ENCODE results near the gene CCDC88C. TPM values are rescaled to one million over a fixed set of nuclear protein-coding genes. Genes with fewer than 3 reads are reported as not detected.
A peak's percentile ranks its signal among the peaks of the same experiment; 100 is the strongest.

Gene CCDC88C
- total and polyA plus RNA-seq, 12 donors = 2.2 to 8.4 (median 4.9) TPM

- 86 to 90% methylated on average over 4 of the region's 4 CpGs for WGBS, 2 donors
- TF ChIP-seq CTCF (IDR thresholded peaks at IDR 0.05) = no peak
- intact Hi-C loops (cut with DNase I) = no loop called here
Measured at GRCh38 chr14:91300957-91301356, 116.7 kb downstream of the CCDC88C start.

GRCh38 chr14:91300283-91300895 is 117.2 kb downstream of the CCDC88C start:
- DNase-seq (no peak), ATAC-seq (no peak)
- Histone ChIP-seq H3K4me1 (peaks cover 2 to 27% (median 13%) of the 10 kb centered on the region in 9 donors), H3K27ac (no peak overlapping the region), H3K9me3 (no peaks in the 10 kb centered on the region), H3K4me3 (no peak overlapping the region), H3K36me3 (peaks cover 0 to 93% (median 0%) of the 10 kb centered on the region in 9 donors), H3K27me3 (peaks cover 0 to 18% (median 0%) of the 10 kb centered on the region in 7 donors)
- 67 to 74% methylated on average over 10 of the region's 10 CpGs for WGBS, 2 donors
- intact Hi-C loops (cut with DNase I) = no loop called here
- no peak for TF ChIP-seq CTCF (IDR thresholded peaks at IDR 0.05)

More at GRCh38 chr14:91300957-91301356, 116.7 kb downstream of the CCDC88C start:
- DNase-seq (no peak), ATAC-seq (no peak)
- H3K9me3 ChIP-seq = no peaks in the 10 kb centered on the region
- peaks cover 2 to 27% (median 13%) of the 10 kb centered on the region in 9 donors for H3K4me1 ChIP-seq
- H3K27ac ChIP-seq = no peak overlapping the region
- peaks cover 0 to 18% (median 0%) of the 10 kb centered on the region in 7 donors for H3K27me3 ChIP-seq
- peaks cover 0 to 93% (median 0%) of the 10 kb centered on the region in 9 donors for H3K36me3 ChIP-seq
- H3K4me3 ChIP-seq = no peak overlapping the region

- H3K4me1 ChIP-seq = peaks cover 0 to 24% (median 13%) of the 10 kb centered on the region in 9 donors
- H3K36me3 ChIP-seq = peaks cover 0 to 94% (median 0%) of the 10 kb centered on the region in 9 donors
- H3K9me3 ChIP-seq = no peaks in the 10 kb centered on the region
- peaks cover 0 to 18% (median 0%) of the 10 kb centered on the region in 7 donors for H3K27me3 ChIP-seq
- peak overlapping the region in 2 of 10 donors; percentile 34 to 46 for H3K27ac ChIP-seq
- ATAC-seq (no peak), DNase-seq (no peak)
- WGBS, 2 donors = 92% methylated on average over 31 of the region's 31 CpGs
- TF ChIP-seq CTCF (IDR thresholded peaks at IDR 0.05) = no peak
- intact Hi-C loops (cut with DNase I) = no loop called here
- H3K4me3 ChIP-seq = no peak overlapping the region
Measured at GRCh38 chr14:91299121-91300115, 118.2 kb downstream of the CCDC88C start.

GRCh38 chr14:91298576-91298975 is 119.0 kb downstream of the CCDC88C start:
- 55 to 63% methylated on average over 11 of the region's 11 CpGs for WGBS, 2 donors
- Histone ChIP-seq H3K9me3 (no peaks in the 10 kb centered on the region), H3K4me3 (no peak overlapping the region), H3K27ac (peak overlapping the region in 2 of 10 donors; percentile 34 to 46), H3K4me1 (peaks cover 0 to 18% (median 11%) of the 10 kb centered on the region in 9 donors), H3K36me3 (peaks cover 0 to 94% (median 0%) of the 10 kb centered on the region in 9 donors), H3K27me3 (peaks cover 0 to 9% (median 0%) of the 10 kb centered on the region in 7 donors)
- no peak for TF ChIP-seq CTCF (IDR thresholded peaks at IDR 0.05)
- intact Hi-C loops (cut with DNase I) = no loop called here
- ATAC-seq (no peak), DNase-seq (no peak)

Measured in heart right ventricle (tissue), 16 donors.